HFFc6 (cell line): ENCODE data around the gene DOCK4. TPM values are rescaled to one million over a fixed set of nuclear protein-coding genes. Genes with fewer than 3 reads are reported as not detected.

Source experiments
- DNase-seq: peaks from one replicate; pipeline ENCODE4 v3.0.0-alpha.2; 2018
- H3K27ac Mint-ChIP-seq: 2 replicates; pipeline ENCODE4 v1.8.0; 2020; ENCODE audit warnings: mild to moderate bottlenecking, mixed read lengths
- H3K27me3 Mint-ChIP-seq: 2 replicates; pipeline ENCODE4 v1.8.0; 2021; ENCODE audit warnings: mild to moderate bottlenecking, moderate library complexity, mixed read lengths; ENCODE audit not compliant: insufficient read depth
- H3K36me3 Mint-ChIP-seq: 2 replicates; pipeline ENCODE4 v1.8.0; 2021; ENCODE audit warnings: low read depth, mixed read lengths
- H3K4me1 Mint-ChIP-seq: 2 replicates; pipeline ENCODE4 v1.8.0; 2020; ENCODE audit warnings: low read depth, mixed read lengths
- H3K4me3 Mint-ChIP-seq: 2 replicates; pipeline ENCODE4 v1.8.0; 2020; ENCODE audit warnings: mild to moderate bottlenecking, moderate library complexity, mixed read lengths
- H3K9me3 Mint-ChIP-seq: 2 replicates; pipeline ENCODE4 v1.8.0; 2020; ENCODE audit warnings: mild to moderate bottlenecking, mixed read lengths
- CTCF ChIP-seq: fragments of 200-600 bp; sonication (generic); IDR thresholded peaks from 2 replicates; pipeline ENCODE4 v1.5.0; 2021; ENCODE audit warnings: antibody characterized with exemption, mild to moderate bottlenecking
- total RNA-seq, 6 experiments: library from RNA; stranded (reverse); fragmentation: NEBNext Ultra II Directional; extraction: Animal tissue kit (Norgen Biotek cat#: 25700); gene quantifications; 2 replicates in 1 of 6; 3 replicates in 5 of 6; pipeline ENCODE4 v1.2.3, GENCODE V29; 2021

DOCK4 gene
- total RNA-seq, 6 experiments from 2014 or later: 2.2 to 3.9 (median 3.3) TPM

- Mint-ChIP-seq H3K4me1 (peaks cover 5% of the 10 kb centered on the region; the same call in 1 of the 2 replicates), H3K9me3 (no peaks in the 10 kb centered on the region), H3K36me3 (no peaks in the 10 kb centered on the region), H3K4me3 (no peak overlapping the region), H3K27ac (no peak overlapping the region), H3K27me3 (peaks cover 7% of the 10 kb centered on the region)
- no peak for TF ChIP-seq CTCF
- no peak for DNase-seq
Observed at GRCh38 chr7:112176241-112176640, 30.0 kb downstream of the DOCK4 start.

DNA sequence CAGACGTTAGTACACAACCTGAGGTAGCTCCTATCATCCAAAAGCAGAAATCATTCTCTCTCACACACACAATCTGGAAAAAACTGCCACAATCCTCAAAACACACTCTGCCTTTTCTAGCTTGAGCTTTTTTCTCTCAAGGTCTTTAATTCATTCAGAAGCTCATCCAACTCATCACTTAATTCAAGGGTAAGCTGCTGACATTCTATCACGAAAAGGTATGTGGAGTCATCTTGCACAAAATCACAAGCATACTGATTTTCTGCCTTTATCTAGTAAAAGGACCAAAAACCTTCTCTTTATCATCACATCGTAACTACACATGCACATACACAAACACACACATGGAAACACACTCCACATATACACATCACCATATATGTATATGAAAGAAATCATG, 32.0 kb downstream of the DOCK4 start:
- Mint-ChIP-seq H3K9me3 (no peaks in the 10 kb centered on the region), H3K4me3 (no peak overlapping the region), H3K27me3 (no peaks in the 10 kb centered on the region), H3K27ac (no peak overlapping the region), H3K36me3 (no peaks in the 10 kb centered on the region), H3K4me1 (peaks cover 5% of the 10 kb centered on the region; the same call in 1 of the 2 replicates)
- DNase-seq: no peak
- TF ChIP-seq CTCF: no peak

GRCh38 chr7:112173568-112173905, 32.7 kb downstream of the DOCK4 start:
- Mint-ChIP-seq H3K27me3 (no peaks in the 10 kb centered on the region), H3K36me3 (no peaks in the 10 kb centered on the region), H3K9me3 (no peaks in the 10 kb centered on the region), H3K27ac (no peak overlapping the region), H3K4me3 (no peak overlapping the region), H3K4me1 (peaks cover 5% of the 10 kb centered on the region; the same call in 1 of the 2 replicates)
- DNase-seq: no peak
- no peak for TF ChIP-seq CTCF

GRCh38 chr7:112172870-112173567, 33.2 kb downstream of the DOCK4 start:
- Mint-ChIP-seq H3K9me3 (no peaks in the 10 kb centered on the region), H3K4me3 (no peak overlapping the region), H3K27ac (no peak overlapping the region), H3K36me3 (no peaks in the 10 kb centered on the region), H3K27me3 (no peaks in the 10 kb centered on the region), H3K4me1 (peaks cover 5% of the 10 kb centered on the region; the same call in 1 of the 2 replicates)
- no peak for DNase-seq
- TF ChIP-seq CTCF: no peak

DNA sequence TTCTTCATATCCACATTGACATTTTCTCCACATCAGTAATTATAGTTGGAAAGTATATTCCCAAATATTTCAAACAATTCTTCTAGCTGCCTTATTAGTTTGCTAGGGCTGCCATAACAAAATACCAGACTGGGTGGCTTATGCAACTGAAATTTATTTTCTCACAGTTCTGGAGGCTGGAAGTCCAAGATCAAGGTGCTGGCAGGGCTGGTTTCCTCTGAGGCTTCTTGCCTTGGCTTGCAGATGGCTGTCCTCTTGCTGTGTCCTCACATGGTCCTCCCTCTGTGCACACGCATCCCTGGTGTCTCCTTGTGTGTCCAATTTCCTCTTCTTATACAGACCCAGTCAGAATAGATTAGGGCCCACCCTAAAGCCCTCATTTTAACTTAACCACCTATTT, 34.5 kb downstream of the DOCK4 start:
- Mint-ChIP-seq H3K4me1 (peaks cover 5% of the 10 kb centered on the region; the same call in 1 of the 2 replicates), H3K4me3 (no peak overlapping the region), H3K27ac (no peak overlapping the region), H3K36me3 (no peaks in the 10 kb centered on the region), H3K9me3 (no peaks in the 10 kb centered on the region), H3K27me3 (no peaks in the 10 kb centered on the region)
- no peak for DNase-seq
- TF ChIP-seq CTCF: no peak
